IMR-90 (cell line): ENCODE data around the gene LHX8.

Source experiments
- CHD1 ChIP-seq: IDR thresholded peaks from 2 replicates; pipeline ENCODE4 v1.6.1; 2012; ENCODE audit warnings: low read depth, low read length, improper control_type of control experiment
- CTCF ChIP-seq: conservative IDR thresholded peaks from 2 replicates; pipeline ENCODE4 v1.5.1; 2012; ENCODE audit warnings: mild to moderate bottlenecking, low read depth, low read length, improper control_type of control experiment
- ELK1 ChIP-seq: fragments of 150-350 bp; IDR thresholded peaks from 2 replicates; pipeline ENCODE4 v1.6.1; 2016; ENCODE audit warnings: low read depth, mild to moderate bottlenecking, low read length, moderate library complexity, borderline replicate concordance
- FOS ChIP-seq: fragments of 150-350 bp; IDR thresholded peaks from 2 replicates; pipeline ENCODE4 v1.6.1; 2016; ENCODE audit warnings: low read depth, low read length
- MAFK ChIP-seq: IDR thresholded peaks from 2 replicates; pipeline ENCODE4 v1.6.1; 2012; ENCODE audit warnings: low read depth, low read length, improper control_type of control experiment
- MAZ ChIP-seq: IDR thresholded peaks from 2 replicates; pipeline ENCODE4 v1.6.1; 2012; ENCODE audit warnings: low read depth, mild to moderate bottlenecking, low read length, improper control_type of control experiment, moderate library complexity, borderline replicate concordance
- MXI1 ChIP-seq: IDR thresholded peaks from 2 replicates; pipeline ENCODE4 v1.6.1; 2012; ENCODE audit warnings: low read depth, mild to moderate bottlenecking, low read length, moderate library complexity, borderline replicate concordance
- NFE2L2 ChIP-seq: fragments of 150-350 bp; IDR thresholded peaks from 2 replicates; pipeline ENCODE4 v1.6.1; 2016; ENCODE audit warnings: low read depth, mild to moderate bottlenecking, low read length
- POLR2A ChIP-seq: IDR thresholded peaks from 2 replicates; pipeline ENCODE4 v1.6.1; 2012; ENCODE audit warnings: mild to moderate bottlenecking, low read depth, low read length
- RAD21 ChIP-seq: IDR thresholded peaks from 2 replicates; pipeline ENCODE4 v1.6.1; 2012; ENCODE audit warnings: low read length, improper control_type of control experiment
- RCOR1 ChIP-seq: IDR thresholded peaks from 2 replicates; pipeline ENCODE4 v1.6.1; 2012; ENCODE audit warnings: mild to moderate bottlenecking, low read length, improper control_type of control experiment; ENCODE audit not compliant: insufficient replicate concordance
- RFX5 ChIP-seq: IDR thresholded peaks from 2 replicates; pipeline ENCODE4 v1.8.0; 2012; ENCODE audit warnings: low read depth, mild to moderate bottlenecking, low read length, moderate library complexity
- SMC3 ChIP-seq: fragments of 150-350 bp; IDR thresholded peaks from 2 replicates; pipeline ENCODE4 v1.6.1; 2016; ENCODE audit warnings: low read depth, mild to moderate bottlenecking, antibody characterized with exemption, low read length, moderate library complexity
- USF2 ChIP-seq: fragments of 150-350 bp; IDR thresholded peaks from 2 replicates; pipeline ENCODE4 v1.6.1; 2017; ENCODE audit warnings: mild to moderate bottlenecking, antibody characterized with exemption, low read length, low read depth

GRCh38 chr1:75115654-75116053, 18.5 kb upstream of the LHX8 start:
- TF ChIP-seq FOS (no peak), SMC3 (no peak), CTCF (no peak), POLR2A (no peak), USF2 (no peak), CHD1 (no peak), MAFK (no peak), RAD21 (no peak), RFX5 (no peak), ELK1 (no peak), NFE2L2 (no peak), MAZ (no peak), RCOR1 (no peak), MXI1 (no peak)
